GM23248 (cell line): ENCODE data around the gene FRRS1L. TPM values are rescaled to one million over a fixed set of nuclear protein-coding genes. Genes with fewer than 3 reads are reported as not detected.

Experiments
- DNase-seq: peaks from one replicate; pipeline ENCODE4 v3.0.0-alpha.2; 2015
- H2AFZ ChIP-seq: fragments of 200-600 bp; sonication (generic); 2 replicates; pipeline ENCODE4 v1.6.1; 2016; ENCODE audit warnings: antibody characterized with exemption
- H3F3A ChIP-seq: fragments of 200-600 bp; sonication (generic); 2 replicates; pipeline ENCODE4 v1.6.1; 2016; ENCODE audit warnings: mild to moderate bottlenecking, antibody characterized with exemption, mixed run types; ENCODE audit not compliant: insufficient read depth
- H3K27ac ChIP-seq: fragments of 200-600 bp; sonication (generic); 2 replicates; pipeline ENCODE4 v1.5.1; 2016; ENCODE audit warnings: mild to moderate bottlenecking
- H3K27me3 ChIP-seq: fragments of 200-600 bp; sonication (generic); replicated peaks from 2 replicates; pipeline ENCODE4 v1.6.1; 2016; ENCODE audit warnings: mild to moderate bottlenecking; ENCODE audit not compliant: insufficient read depth
- H3K36me3 ChIP-seq: fragments of 200-600 bp; sonication (generic); 2 replicates; pipeline ENCODE4 v1.6.1; 2016; ENCODE audit warnings: low read depth, mild to moderate bottlenecking
- H3K4me1 ChIP-seq: fragments of 200-600 bp; sonication (generic); 2 replicates; pipeline ENCODE4 v1.6.1; 2016; ENCODE audit warnings: mild to moderate bottlenecking; ENCODE audit not compliant: insufficient read depth
- H3K4me2 ChIP-seq: fragments of 200-600 bp; sonication (generic); one replicate; pipeline ENCODE4 v1.6.1; 2016; ENCODE audit warnings: mild to moderate bottlenecking; ENCODE audit not compliant: unreplicated experiment
- H3K4me3 ChIP-seq: fragments of 200-600 bp; sonication (generic); 2 replicates; pipeline ENCODE4 v1.5.1; 2016; ENCODE audit warnings: mild to moderate bottlenecking
- H3K79me2 ChIP-seq: fragments of 200-600 bp; sonication (generic); 2 replicates; pipeline ENCODE4 v1.6.1; 2016; ENCODE audit warnings: mild to moderate bottlenecking; ENCODE audit not compliant: insufficient read depth
- H3K9ac ChIP-seq: fragments of 200-600 bp; sonication (generic); 2 replicates; pipeline ENCODE4 v1.6.1; 2016; ENCODE audit warnings: mild to moderate bottlenecking
- H3K9me2 ChIP-seq: fragments of 200-600 bp; sonication (generic); 2 replicates; pipeline ENCODE4 v1.6.1; 2016; ENCODE audit warnings: mixed run types, mild to moderate bottlenecking, moderate library complexity; ENCODE audit not compliant: insufficient read depth
- H3K9me3 ChIP-seq: fragments of 200-600 bp; sonication (generic); one replicate; pipeline ENCODE4 v1.6.1; 2017; ENCODE audit warnings: low read depth
- H4K20me1 ChIP-seq: fragments of 200-600 bp; sonication (generic); 2 replicates; pipeline ENCODE4 v1.6.0; 2016; ENCODE audit not compliant: insufficient read depth
- EZH2 ChIP-seq: fragments of 200-600 bp; sonication (generic); IDR thresholded peaks from 2 replicates; pipeline ENCODE4 v1.6.1; 2018; ENCODE audit warnings: antibody characterized with exemption, mild to moderate bottlenecking; ENCODE audit not compliant: insufficient read depth, poor library complexity, severe bottlenecking
- EZH2phosphoT487 ChIP-seq: fragments of 200-600 bp; sonication (generic); IDR thresholded peaks from 2 replicates; pipeline ENCODE4 v1.6.1; 2018; ENCODE audit warnings: antibody characterized with exemption, moderate library complexity, mild to moderate bottlenecking, low read depth; ENCODE audit not compliant: insufficient read depth
- WGBS, 2 experiments: methylation state at CpG; one replicate each; pipeline ENCODE4 v1.1.6; 2015 to 2017; ENCODE audit warnings: low lambda C conversion rate in 2 of 2, low coverage in 1 of 2; ENCODE audit errors: missing lambda C conversion rate in 2 of 2; 5-methylcytosine and 5-hydroxymethylcytosine counted together
- in situ Hi-C: fragments of 300-500 bp; cut with MboI; formaldehyde crosslinking; loops from 2 replicates; pipeline ENCODE4 v1.15.0; 2020
- polyA plus RNA-seq: library from polyadenylated mRNA; unstranded; fragments of >200 nt; fragmentation: Nextera tagmentation; extraction: Ambion mirVana; gene quantifications from 2 replicates; pipeline ENCODE4 v1.2.1, GENCODE V29; 2016
- total RNA-seq: library from RNA; depleted of rRNA; stranded (reverse); fragments of >200 nt; shearing (Covaris generic); gene quantifications from 2 replicates; pipeline ENCODE4 v1.2.3, GENCODE V29; 2014

The FRRS1L gene
- total and polyA plus RNA-seq, 2 experiments from 2014 or later: not detected

GRCh38 chr9:109181284-109181683 is 14.2 kb upstream of the FRRS1L start:
- no peaks in the 10 kb centered on the region for H3K9me2 ChIP-seq
- H3K4me2 ChIP-seq: no peak overlapping the region
- H3K27ac ChIP-seq: no peak overlapping the region
- in situ Hi-C loops: no loop called here
- DNase-seq: no peak
- H3K9me3 ChIP-seq: no peaks in the 10 kb centered on the region
- no peak overlapping the region for H3K4me3 ChIP-seq
- 44 to 56% methylated on average over 1 of the region's 1 CpG for WGBS, 2 experiments
- H3K4me1 ChIP-seq: no peaks in the 10 kb centered on the region
- no peaks in the 10 kb centered on the region for H3K36me3 ChIP-seq
- H3K79me2 ChIP-seq: no peaks in the 10 kb centered on the region
- H4K20me1 ChIP-seq: no peaks in the 10 kb centered on the region
- no peaks in the 10 kb centered on the region; the same call in 1 of the 2 replicates for H3K27me3 ChIP-seq
- H3K9ac ChIP-seq: no peak overlapping the region
- TF ChIP-seq EZH2 (no peak), EZH2phosphoT487 (no peak)
- no peak overlapping the region for H2AFZ ChIP-seq
- H3F3A ChIP-seq: no peaks in the 10 kb centered on the region

- H3K9me2 ChIP-seq: no peaks in the 10 kb centered on the region
- no peaks in the 10 kb centered on the region for H3K4me1 ChIP-seq
- no peak overlapping the region for H3K9ac ChIP-seq
- H3K4me2 ChIP-seq: no peak overlapping the region
- H3F3A ChIP-seq: no peaks in the 10 kb centered on the region
- 38 to 39% methylated on average over 9 of the region's 9 CpGs for WGBS, 2 experiments
- TF ChIP-seq EZH2 (no peak), EZH2phosphoT487 (no peak)
- H3K9me3 ChIP-seq: no peaks in the 10 kb centered on the region
- no peaks in the 10 kb centered on the region; the same call in 1 of the 2 replicates for H3K27me3 ChIP-seq
- DNase-seq: no peak
- no peak overlapping the region for H3K27ac ChIP-seq
- H4K20me1 ChIP-seq: no peaks in the 10 kb centered on the region
- H2AFZ ChIP-seq: no peak overlapping the region
- no peaks in the 10 kb centered on the region for H3K79me2 ChIP-seq
- no peaks in the 10 kb centered on the region for H3K36me3 ChIP-seq
- no peak overlapping the region for H3K4me3 ChIP-seq
- in situ Hi-C loops: no loop called here
These were observed 12.9 kb upstream of the FRRS1L start for GRCh38 chr9:109179801-109180523.

- 67 to 78% methylated on average over 2 of the region's 2 CpGs for WGBS, 2 experiments
- no peak for TF ChIP-seq EZH2
- no peak for TF ChIP-seq EZH2phosphoT487
- in situ Hi-C loops: no loop called here
- Histone ChIP-seq H3K9ac (no peak overlapping the region), H3K27me3 (no peaks in the 10 kb centered on the region; the same call in 1 of the 2 replicates), H3K4me3 (no peak overlapping the region), H3K4me2 (no peak overlapping the region), H3K4me1 (no peaks in the 10 kb centered on the region), H3K9me3 (no peaks in the 10 kb centered on the region), H3F3A (no peaks in the 10 kb centered on the region), H3K27ac (no peak overlapping the region), H2AFZ (no peak overlapping the region), H3K79me2 (no peaks in the 10 kb centered on the region), H3K9me2 (no peaks in the 10 kb centered on the region), H3K36me3 (no peaks in the 10 kb centered on the region), H4K20me1 (no peaks in the 10 kb centered on the region)
- no peak for DNase-seq
These were observed 9.9 kb upstream of the FRRS1L start for GRCh38 chr9:109176963-109177362.

GRCh38 chr9:109176386-109176785 is 9.3 kb upstream of the FRRS1L start:
- Histone ChIP-seq H3K4me3 (no peak overlapping the region), H3K9me2 (no peaks in the 10 kb centered on the region), H3K9me3 (no peaks in the 10 kb centered on the region), H3F3A (no peaks in the 10 kb centered on the region), H3K4me1 (no peaks in the 10 kb centered on the region), H2AFZ (no peak overlapping the region), H4K20me1 (no peaks in the 10 kb centered on the region), H3K36me3 (no peaks in the 10 kb centered on the region), H3K27me3 (no peaks in the 10 kb centered on the region; the same call in 1 of the 2 replicates), H3K79me2 (no peaks in the 10 kb centered on the region), H3K9ac (no peak overlapping the region), H3K4me2 (no peak overlapping the region), H3K27ac (no peak overlapping the region)
- WGBS, 2 experiments: 67 to 74% methylated on average over 8 of the region's 8 CpGs
- no peak for TF ChIP-seq EZH2
- no peak for TF ChIP-seq EZH2phosphoT487
- DNase-seq: no peak
- in situ Hi-C loops: no loop called here
